ENCODE data around the gene ZNF565. TPM values are rescaled to one million over a fixed set of nuclear protein-coding genes. Genes with fewer than 3 reads are reported as not detected.

Gene ZNF565
- total and polyA plus RNA-seq, 10 of the 15 experiments (the other 5 are each of a cell fraction or from before 2014, with no cell fraction given), result 0.72 to 2.2 (median 1.8) TPM

GRCh38 chr19:36256853-36257519 lies 42.5 kb upstream of the ZNF565 start (continued):
- TF ChIP-seq, protein P1, sequence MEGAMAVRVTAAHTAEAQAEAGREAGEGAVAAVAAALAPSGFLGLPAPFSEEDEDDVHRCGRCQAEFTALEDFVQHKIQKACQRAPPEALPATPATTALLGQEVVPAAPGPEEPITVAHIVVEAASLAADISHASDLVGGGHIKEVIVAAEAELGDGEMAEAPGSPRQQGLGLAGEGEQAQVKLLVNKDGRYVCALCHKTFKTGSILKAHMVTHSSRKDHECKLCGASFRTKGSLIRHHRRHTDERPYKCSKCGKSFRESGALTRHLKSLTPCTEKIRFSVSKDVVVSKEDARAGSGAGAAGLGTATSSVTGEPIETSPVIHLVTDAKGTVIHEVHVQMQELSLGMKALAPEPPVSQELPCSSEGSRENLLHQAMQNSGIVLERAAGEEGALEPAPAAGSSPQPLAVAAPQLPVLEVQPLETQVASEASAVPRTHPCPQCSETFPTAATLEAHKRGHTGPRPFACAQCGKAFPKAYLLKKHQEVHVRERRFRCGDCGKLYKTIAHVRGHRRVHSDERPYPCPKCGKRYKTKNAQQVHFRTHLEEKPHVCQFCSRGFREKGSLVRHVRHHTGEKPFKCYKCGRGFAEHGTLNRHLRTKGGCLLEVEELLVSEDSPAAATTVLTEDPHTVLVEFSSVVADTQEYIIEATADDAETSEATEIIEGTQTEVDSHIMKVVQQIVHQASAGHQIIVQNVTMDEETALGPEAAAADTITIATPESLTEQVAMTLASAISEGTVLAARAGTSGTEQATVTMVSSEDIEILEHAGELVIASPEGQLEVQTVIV (IDR thresholded peaks at IDR 0.05; ENCODE audit: borderline replicate concordance, partially characterized antibody), result no peak
- TF ChIP-seq FOXM1 (IDR thresholded peaks at IDR 0.05; ENCODE audit: low read depth, low read length), result no peak
- no peak for TF ChIP-seq ZNF207 (IDR thresholded peaks at IDR 0.05; ENCODE audit: borderline replicate concordance)
- no peak for TF ChIP-seq ZNF592 (IDR thresholded peaks at IDR 0.05)
- no peak for TF ChIP-seq MTA2 (IDR thresholded peaks at IDR 0.05; ENCODE audit: low read depth)
- no peak for TF ChIP-seq CREB1 (IDR thresholded peaks at IDR 0.05; ENCODE audit: low read depth)
- TF ChIP-seq, protein P2, sequence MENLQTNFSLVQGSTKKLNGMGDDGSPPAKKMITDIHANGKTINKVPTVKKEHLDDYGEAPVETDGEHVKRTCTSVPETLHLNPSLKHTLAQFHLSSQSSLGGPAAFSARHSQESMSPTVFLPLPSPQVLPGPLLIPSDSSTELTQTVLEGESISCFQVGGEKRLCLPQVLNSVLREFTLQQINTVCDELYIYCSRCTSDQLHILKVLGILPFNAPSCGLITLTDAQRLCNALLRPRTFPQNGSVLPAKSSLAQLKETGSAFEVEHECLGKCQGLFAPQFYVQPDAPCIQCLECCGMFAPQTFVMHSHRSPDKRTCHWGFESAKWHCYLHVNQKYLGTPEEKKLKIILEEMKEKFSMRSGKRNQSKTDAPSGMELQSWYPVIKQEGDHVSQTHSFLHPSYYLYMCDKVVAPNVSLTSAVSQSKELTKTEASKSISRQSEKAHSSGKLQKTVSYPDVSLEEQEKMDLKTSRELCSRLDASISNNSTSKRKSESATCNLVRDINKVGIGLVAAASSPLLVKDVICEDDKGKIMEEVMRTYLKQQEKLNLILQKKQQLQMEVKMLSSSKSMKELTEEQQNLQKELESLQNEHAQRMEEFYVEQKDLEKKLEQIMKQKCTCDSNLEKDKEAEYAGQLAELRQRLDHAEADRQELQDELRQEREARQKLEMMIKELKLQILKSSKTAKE (IDR thresholded peaks at IDR 0.05; ENCODE audit: low read depth, poor library complexity, severe bottlenecking), result no peak
